Bone marrow (tissue), 2 donors: ENCODE results near the gene NUP107.
A peak's percentile ranks its signal among the peaks of the same experiment; 100 is the strongest.

Experiments used
- DNase-seq, 2 donors: peaks; one replicate each; lab custom pipeline; 2025; lab: John Stamatoyannopoulos, UW

The NUP107 gene

DNA sequence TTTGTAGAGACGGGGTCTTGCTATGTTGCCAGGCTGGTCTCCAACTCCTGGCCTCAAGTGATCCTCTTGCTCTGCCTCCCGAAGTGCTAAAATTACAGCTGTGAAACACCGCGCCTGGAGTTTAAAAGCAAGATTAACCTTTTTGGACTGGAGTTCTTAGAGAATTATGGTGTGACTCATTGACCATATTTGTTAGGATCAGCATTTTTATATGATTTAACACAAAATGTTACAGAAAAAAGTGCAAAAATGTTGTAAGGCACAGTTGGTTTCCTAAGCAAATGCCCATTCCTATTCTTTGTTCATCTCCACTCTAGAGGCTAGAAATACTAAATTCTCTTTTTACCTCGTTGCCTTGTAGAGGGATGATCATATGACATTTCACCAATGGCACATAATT lies 86.8 kb downstream of the NUP107 start:
- no peak for DNase-seq

DNA sequence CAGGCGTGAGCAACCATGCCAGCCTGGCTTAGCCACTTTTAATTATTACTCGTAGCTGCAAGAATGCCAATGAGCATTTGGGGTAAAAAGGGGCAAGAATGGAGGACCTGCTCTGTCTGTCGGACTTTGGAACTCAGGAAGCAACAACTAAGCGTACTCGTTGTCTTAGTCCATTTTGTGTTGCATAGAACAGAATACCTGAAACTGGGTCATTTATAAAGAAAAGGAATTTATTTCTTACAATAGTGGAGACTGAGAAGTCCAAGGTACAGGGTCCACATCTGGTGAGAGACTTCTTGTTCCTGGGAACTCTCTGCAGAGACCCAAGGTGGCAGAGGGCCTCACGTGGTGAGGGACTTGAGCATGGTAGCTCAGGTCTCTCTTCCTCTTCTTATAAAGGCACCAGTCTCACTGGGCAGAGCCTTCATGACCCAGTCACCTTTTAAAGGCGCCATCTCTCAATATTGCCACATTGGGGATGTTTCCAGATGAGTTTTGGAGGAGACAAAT lies 88.4 kb downstream of the NUP107 start:
- DNase-seq: no peak

DNA sequence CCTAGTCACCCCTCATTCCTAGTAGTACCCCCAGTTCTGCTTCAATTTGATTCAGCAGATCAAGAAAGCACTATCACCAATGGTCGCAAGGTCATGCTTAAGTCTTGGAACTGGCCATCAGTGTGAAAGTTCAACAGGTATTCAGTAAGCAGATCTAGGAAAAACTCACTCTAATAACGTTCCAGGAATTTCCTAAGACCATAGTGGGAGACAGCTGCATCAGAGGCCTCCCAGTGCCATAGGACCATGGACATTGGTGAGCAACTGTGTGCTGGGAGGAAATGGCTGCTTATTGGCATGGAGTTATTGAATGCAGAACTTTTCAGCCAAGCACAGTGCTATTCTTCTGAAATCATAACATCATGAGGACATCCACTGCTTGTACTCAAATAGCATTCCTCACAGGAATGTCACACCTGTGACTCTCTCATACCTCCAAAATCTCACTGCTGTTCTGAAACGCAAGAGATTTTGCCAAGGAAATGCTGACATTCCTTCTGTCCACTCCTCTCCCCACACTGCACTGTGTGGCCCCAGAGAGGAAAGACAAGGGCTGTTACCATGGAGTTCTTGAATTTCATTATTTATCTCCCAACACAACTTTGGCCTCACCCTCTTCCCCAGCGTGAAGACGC lies 90.3 kb downstream of the NUP107 start:
- no peak for DNase-seq

DNA sequence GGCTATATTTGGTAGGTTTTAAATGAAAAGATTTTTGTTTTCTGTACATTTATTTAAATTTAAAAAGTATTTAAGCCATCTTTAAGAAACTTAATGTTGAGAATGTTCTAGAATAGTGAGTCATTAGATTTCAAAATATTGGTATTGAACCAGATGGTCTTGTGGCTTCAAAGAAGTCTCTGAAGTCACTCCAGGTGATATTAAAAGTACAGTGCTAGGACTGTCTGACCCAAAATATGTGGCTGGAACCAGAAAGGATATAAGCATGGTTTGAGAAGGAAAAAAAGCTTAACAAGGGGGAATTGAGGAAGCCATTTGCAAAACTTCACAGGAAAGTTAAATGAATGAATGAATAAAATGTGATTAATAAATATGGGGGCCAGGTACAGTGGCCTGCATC lies 92.5 kb downstream of the NUP107 start:
- no peak for DNase-seq

DNA sequence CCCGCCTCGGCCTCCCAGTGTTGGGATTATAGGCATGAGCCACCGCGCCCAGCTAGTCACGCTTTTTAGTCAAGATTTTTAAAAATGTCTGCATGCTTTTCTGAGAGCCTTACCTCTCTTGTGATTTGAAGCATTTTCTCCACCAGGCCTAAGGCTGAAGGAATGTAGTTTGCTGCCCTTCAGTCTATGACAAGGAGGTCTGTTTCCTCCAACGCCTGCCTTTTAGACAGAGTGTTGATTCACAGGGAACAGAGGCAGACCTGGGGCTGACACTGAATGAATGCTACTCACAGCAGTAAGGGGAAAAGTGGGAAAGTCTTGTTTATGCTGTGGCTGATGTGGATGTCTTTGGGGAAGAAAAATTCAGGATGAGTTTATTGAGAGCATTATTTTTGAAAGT lies 94.0 kb downstream of the NUP107 start:
- DNase-seq: no peak

DNA sequence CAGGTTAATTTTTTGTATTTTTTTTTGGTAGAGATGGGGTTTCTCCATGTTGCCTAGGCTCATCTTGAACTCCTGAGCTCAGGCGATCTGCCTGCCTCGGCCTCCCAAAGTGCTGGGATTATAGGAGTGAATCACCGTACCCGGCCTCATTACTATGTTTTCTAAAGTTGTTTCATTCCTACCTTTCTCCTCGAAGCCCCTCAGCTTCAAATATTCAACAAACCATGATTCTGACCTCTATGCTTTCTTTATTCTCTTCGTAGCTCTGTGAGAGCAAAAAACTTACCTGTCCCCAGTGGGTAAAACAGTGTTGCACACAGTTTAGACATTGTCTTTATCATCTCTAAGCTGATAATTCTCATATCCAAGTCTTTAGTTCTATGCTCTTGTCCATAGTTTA lies 95.0 kb downstream of the NUP107 start:
- DNase-seq: no peak

DNA sequence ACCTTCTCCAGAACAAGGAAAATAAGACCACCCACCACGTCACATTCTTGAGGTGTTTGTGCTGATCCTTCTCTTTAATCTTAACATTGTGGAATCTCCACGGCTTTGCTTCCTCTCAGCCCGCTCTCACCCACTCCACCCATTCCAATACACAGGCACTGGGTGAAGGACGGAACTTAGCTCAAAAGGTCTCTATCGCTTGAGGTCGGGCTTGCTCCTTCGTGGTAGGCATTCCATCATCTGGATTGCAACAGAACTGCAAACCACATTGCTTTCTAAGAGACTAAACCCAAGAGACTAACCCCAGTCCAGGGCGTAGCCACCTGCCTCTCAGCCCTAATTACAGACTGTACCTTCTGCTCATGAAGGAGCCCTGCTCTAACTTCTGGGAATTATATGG lies 97.2 kb downstream of the NUP107 start:
- peak in 1 of 2 donors; percentile 13 for DNase-seq

DNA sequence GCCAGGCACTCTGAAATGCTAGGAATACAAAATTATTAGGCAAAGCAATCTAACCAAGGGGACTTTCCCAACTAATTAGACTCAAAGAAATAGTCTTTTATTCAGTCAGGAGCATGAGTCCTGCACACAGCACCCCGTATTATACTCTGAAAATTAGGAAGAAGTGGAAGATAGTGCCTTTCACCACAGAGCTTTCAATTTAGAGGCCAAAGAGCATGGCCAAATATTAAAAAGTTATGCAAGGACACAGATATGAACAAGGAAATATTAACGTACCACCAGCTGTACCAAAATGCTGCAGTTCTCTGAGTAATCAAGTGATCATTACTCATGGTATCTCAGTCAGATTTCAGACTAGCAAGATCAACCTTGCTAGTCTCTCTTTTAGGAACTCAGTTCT lies 98.6 kb downstream of the NUP107 start:
- no peak for DNase-seq

DNA sequence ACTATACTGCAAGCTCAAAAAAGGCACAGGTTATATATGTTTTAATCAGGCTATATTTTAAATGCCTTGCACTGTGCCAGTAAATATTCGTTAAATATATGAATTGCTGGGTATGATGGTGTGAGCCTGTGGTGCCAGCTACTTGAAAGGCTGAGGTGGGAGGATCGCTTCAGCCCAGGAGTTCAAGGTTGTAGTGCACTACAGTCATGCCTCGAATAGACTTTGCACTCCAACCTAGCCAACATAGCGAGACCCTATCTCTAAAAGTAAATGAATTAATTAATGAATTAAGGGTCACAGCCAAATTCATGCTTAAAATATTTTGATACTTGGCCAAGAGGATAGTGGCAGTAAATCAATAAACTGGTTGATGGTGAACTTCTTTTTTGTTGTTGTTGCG lies 99.0 kb downstream of the NUP107 start:
- DNase-seq: no peak

DNA sequence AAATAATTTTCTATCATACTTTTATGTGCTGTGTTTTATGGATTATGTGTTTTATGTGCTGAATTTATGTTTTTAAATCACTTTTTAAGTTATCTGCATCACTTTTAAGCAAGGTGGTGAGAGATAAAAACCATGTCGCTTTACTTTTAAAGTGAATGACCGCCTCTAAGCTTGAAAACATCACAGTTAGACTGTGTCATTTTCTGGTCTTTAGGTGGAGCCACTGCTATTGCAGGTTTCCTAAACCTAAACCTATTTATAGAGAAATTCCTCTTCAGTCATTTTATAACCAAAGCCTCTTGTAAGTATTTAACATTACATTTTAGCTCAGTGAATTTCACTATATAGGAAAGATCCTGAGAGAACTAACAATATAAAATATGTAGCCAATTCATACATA lies 100.2 kb downstream of the NUP107 start:
- DNase-seq: no peak

DNA sequence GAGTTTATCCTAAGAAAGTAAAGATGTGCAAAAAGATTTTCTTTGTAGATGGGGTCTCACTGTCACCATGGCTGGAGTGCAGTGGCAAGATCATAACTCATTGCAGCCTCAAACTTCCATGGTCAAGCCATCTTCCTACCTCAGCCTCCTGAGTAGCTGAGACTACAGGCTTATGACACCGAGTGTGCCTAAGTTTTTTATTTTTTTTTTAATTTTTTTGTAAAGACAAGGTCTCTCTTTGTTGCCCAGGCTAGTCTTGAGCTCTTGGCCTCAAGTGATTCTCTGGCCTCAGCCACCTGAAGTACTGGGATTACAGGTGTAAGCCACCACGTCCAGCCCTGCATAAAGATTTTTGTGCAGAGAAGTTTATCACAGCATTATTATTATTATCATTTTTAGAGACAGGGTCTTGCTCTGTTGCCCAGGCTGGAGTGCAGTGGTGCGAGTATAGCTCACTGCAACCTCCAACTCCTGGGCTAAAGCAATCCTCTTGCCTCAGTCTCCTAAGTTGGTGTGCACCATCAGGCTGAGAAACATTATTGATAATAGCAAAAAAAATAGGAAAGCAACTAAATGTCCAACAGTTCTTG lies 101.9 kb downstream of the NUP107 start:
- no peak for DNase-seq

DNA sequence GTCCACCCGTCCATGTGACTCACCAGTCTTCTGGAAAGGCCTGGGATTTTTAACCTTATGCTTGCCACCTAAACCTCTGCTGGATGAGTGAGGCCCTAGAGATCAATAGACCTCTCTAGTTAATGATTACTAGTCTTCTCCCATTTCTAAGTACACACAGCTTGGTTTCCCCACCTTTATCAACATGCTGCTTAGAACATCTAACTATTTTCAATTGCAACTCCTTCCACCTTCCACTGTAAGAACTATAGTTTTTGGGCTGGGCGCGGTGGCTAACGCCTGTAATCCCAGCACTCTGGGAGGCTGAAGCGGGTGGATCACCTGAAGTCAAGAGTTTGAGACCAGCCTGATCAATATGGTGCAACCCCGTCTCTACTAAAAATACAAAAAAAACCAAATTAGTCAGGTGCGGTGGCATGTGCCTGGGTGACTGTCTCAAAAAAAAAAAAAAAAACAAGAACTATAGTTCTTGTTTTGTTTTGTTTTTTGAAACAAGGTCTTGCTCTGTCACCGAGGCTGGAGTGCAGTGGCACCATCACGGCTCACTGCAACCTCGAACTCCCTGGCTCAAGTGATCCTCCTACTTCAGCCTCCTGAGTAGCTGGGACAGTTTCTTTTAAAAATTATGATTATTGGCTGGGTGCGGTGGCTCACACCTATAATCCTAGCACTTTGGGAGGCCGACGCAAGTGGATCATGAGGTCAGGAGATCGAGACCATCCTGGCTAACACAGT lies 102.5 kb downstream of the NUP107 start:
- no peak for DNase-seq

DNA sequence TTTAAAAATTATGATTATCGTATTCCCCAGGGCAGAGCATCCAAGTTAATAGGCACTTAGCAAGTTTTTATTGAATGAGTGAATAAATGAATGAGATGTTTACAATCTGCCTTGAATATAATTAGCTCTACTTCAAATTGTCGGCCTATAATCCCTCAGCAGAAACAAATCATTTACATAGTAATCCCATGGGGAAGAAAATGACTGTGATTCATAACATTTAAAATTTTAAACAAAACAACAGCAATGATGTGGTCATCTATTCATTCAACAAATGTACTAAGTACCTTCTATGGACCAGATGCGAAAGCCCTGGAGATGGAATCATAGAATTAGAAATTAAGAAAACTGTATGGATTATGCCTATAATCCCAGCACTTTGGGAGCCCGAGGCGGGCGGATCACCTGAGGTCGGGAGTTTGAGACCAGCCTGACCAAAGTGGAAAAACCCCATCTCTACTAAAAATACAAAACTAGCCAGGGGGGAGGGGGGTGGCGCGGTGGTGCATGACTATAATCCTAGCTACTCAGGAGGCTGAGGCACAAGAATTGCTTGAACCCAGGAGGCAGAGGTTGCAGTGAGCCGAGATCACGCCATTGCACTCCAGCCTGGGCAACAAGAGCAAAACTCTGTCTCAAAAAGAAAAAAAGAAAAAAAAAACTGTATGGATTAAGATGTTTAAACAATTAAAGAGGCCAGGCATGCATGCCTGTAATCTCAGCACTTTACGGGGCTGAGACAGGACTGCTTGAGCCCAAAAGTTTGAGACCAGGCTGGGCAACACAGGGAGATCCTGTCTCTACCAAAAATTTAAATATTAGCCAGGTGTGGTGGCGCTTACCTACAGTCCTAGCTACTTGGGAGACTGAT lies 103.5 kb downstream of the NUP107 start:
- no peak for DNase-seq

DNA sequence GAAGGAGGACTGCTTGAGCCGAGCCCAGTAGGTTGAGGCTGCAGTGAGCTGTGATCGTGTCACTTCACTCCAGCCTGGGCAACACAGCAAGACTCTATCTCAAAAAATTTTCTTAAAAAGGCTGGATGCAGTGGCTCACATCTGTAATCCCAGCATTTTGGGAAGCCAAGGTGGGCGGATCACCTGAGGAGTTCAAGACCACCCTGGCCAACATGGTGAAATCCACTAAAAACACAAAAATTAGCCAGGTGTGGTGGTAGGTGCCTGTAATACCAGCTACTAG lies 104.1 kb downstream of the NUP107 start:
- no peak for DNase-seq

DNA sequence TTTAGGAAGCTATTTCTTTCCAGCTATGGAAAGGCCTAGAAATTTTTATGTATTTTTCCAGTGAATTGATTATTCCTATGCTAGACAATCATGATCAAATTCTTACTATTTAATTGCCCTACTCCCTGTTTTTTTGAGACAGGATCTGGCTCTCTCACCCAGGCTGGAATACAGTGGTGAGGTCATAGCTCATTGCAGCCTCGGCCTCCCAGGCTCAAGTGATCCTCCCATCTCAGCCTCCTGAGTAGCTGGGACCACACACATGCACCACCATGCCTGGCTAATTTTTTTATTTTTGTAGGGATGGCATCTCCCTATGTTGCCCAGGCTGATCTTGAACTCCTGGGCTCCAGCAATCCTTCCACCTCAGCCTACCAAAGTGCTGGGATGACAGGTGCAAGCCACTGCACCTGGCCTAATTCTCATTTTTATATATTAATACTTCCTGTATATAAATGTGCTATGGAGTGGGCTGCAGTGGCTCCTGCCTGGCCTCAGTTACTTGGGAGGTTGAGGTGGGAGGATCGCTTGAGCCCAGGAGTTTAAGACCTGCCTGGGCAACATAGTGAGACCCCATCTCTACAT lies 105.2 kb downstream of the NUP107 start:
- DNase-seq: no peak

DNA sequence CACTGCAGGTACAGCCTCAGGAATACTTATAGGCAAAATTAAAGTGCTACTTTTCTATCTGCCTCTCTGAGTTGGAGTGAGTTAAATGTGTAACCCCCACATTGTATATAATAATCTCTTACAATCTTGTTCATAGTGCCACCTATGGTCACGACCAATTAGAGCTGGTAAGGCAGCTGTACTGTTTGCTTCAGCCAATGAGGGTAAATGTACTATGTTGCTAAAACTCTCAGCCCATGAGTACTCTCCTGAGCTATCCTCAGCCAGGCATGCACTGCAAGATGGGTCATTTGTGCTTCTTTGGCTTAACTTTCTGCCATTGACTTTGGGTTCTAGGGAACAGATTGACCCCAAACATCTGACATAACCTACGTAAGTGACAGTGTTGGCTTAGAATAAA lies 106.2 kb downstream of the NUP107 start:
- peak in 1 of 2 donors; percentile 27 for DNase-seq

DNA sequence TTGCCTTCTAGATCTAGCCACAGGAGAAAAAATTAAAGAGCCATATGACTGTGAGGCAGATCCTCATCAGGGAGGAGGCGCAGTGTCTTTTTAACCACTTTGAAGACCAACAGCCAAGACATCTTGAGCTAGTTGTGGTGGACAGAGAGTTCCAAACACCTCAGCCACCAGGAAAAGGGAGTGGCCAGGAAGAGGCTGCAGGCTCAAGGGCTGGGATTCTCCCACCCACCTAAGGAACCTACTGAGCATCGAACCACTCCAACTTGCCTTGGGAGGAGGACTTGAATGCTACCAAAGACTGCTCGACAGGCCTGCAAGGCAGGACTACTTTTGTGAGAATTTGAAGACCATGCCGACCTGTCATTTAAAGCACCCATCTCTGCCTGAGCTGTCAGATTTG lies 106.7 kb downstream of the NUP107 start:
- no peak for DNase-seq

DNA sequence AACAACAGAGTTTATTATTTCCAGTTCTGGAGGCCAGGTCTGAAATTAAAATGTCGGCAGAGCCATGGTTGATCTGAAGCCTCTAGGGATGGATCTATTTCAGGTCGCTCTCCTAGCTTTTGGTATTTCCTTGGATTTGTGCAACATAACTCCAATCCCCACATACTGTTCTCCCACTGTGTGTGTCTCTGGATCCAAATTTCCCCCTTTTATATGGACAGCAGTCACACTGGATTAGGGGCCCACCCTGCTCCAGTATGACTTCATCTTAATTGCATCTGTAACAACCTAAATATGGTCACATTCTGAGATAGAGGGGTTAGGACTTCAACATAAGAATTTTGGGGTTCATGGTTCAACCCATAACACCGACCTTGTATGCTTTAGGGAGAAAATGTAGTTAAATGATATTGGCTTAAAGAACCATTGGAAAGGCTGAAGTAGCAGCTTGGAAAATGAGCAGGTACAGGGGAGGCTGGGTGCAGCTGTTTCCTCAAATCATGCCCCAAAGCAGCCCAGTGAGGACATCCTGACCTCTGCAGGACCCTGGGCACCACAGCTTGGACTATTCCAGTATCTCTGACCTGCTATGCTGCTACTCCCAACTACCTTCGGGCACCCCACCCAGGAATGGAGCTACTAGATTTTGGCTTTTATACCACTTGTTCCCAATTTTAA lies 107.3 kb downstream of the NUP107 start:
- DNase-seq: no peak

DNA sequence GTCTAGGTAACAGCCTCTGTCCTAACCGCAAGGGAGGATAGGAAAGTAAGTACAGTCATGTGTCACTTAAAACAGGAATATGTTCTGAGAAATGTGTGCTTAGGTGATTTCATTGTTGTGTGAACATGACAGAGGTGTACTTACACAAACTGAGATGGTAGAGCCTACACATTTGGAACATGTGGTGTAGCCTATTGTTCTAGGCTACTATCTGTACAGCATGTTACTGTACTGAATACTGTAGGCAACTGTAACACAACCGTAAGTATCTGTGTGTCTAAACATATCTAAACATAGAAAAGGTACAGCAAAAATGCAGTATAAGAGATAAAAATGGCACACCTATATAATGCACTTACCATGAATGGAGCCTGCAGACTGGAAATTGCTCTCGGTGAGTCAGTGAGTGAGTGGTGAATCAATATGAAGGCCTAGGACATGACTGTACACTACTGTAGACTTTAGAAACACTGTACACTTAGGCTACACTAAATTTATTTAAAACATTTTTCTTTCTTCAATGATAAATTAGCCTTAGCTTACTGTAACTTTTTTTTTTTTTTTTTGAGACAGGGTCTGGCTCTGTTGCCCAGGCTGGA lies 108.0 kb downstream of the NUP107 start:
- DNase-seq: no peak
